Mesenchymal stem cell (in vitro differentiated cells and primary cell): ENCODE data around the gene RDM1.

Experiments
- DNase-seq: peaks from one replicate; pipeline ENCODE4 v3.0.0-alpha.2; 2013
- H2AFZ ChIP-seq: one replicate; pipeline ENCODE4 v1.6.1; 2013; ENCODE audit warnings: low read depth, mild to moderate bottlenecking, control low read depth, inconsistent platforms, low read length, moderate library complexity
- H2AK5ac ChIP-seq: 2 replicates; pipeline ENCODE4 v1.6.1; 2013; ENCODE audit warnings: low read length, moderate library complexity, mild to moderate bottlenecking, inconsistent platforms; ENCODE audit not compliant: severe bottlenecking
- H2BK120ac ChIP-seq: one replicate; pipeline ENCODE4 v1.6.1; 2013; ENCODE audit warnings: low read depth, mild to moderate bottlenecking, inconsistent platforms, low read length, moderate library complexity
- H2BK12ac ChIP-seq, 2 experiments: one replicate each; pipeline ENCODE4 v1.6.1; 2013; ENCODE audit warnings: inconsistent platforms in 2 of 2, low read length in 2 of 2, mild to moderate bottlenecking in 2 of 2, moderate library complexity in 2 of 2, control low read depth in 1 of 2
- H2BK15ac ChIP-seq: one replicate; pipeline ENCODE4 v1.6.1; 2013; ENCODE audit warnings: mild to moderate bottlenecking, low read depth, inconsistent platforms; ENCODE audit not compliant: poor library complexity, severe bottlenecking
- H2BK5ac ChIP-seq: 2 replicates; pipeline ENCODE4 v1.6.1; 2013; ENCODE audit warnings: low read depth, mild to moderate bottlenecking, low read length, control low read depth, inconsistent platforms; ENCODE audit not compliant: poor library complexity, severe bottlenecking
- H3K14ac ChIP-seq, 2 experiments: one replicate each; pipeline ENCODE4 v1.6.1; 2013; ENCODE audit warnings: inconsistent platforms in 2 of 2, low read length in 2 of 2, control low read depth in 1 of 2, mild to moderate bottlenecking in 1 of 2, moderate library complexity in 1 of 2
- H3K18ac ChIP-seq, 2 experiments: one replicate each; pipeline ENCODE4 v1.6.1; 2013; ENCODE audit warnings: inconsistent platforms in 2 of 2, low read length in 2 of 2, control low read depth in 1 of 2, low read depth in 1 of 2, mild to moderate bottlenecking in 1 of 2
- H3K23ac ChIP-seq, 2 experiments: one replicate each; pipeline ENCODE4 v1.6.1; 2013; ENCODE audit warnings: inconsistent platforms in 2 of 2, low read length in 2 of 2, mild to moderate bottlenecking in 2 of 2, moderate library complexity in 2 of 2, control low read depth in 1 of 2
- H3K27ac ChIP-seq: 2 replicates; pipeline ENCODE4 v1.5.1; 2013; ENCODE audit warnings: mild to moderate bottlenecking, moderate library complexity, low read length, control low read depth, inconsistent platforms; ENCODE audit not compliant: poor library complexity, severe bottlenecking
- H3K27me3 ChIP-seq, 2 experiments: 2 replicates each; pipeline versions ENCODE4 v1.6.1 to v1.7.0; 2013; ENCODE audit warnings: low read length in 2 of 2, mild to moderate bottlenecking in 2 of 2, moderate library complexity in 2 of 2, control low read depth in 1 of 2, inconsistent platforms in 1 of 2; ENCODE audit not compliant: control insufficient read depth in 1 of 2, insufficient read depth in 1 of 2
- H3K36me3 ChIP-seq, 2 experiments: 2 replicates each; pipeline versions ENCODE4 v1.6.1 to v1.7.0; 2013; ENCODE audit warnings: low read length in 2 of 2, control low read depth in 1 of 2, inconsistent platforms in 1 of 2, low read depth in 1 of 2, mild to moderate bottlenecking in 1 of 2; ENCODE audit not compliant: insufficient read depth in 2 of 2, control insufficient read depth in 1 of 2
- H3K4ac ChIP-seq, 2 experiments: one replicate each; pipeline ENCODE4 v1.6.1; 2013; ENCODE audit warnings: inconsistent platforms in 2 of 2, low read length in 2 of 2, mild to moderate bottlenecking in 2 of 2, moderate library complexity in 2 of 2, control low read depth in 1 of 2, low read depth in 1 of 2
- H3K4me1 ChIP-seq: 2 replicates; pipeline ENCODE4 v1.6.1; 2013; ENCODE audit warnings: low read depth, low read length, control low read depth; ENCODE audit not compliant: control insufficient read depth, insufficient read depth
- H3K4me2 ChIP-seq: 2 replicates; pipeline ENCODE4 v1.6.1; 2013; ENCODE audit warnings: low read length, mild to moderate bottlenecking, inconsistent platforms; ENCODE audit not compliant: poor library complexity, severe bottlenecking
- H3K4me3 ChIP-seq, 2 experiments: 2 replicates each; pipeline versions ENCODE4 v1.5.1 to v1.7.0; 2013; ENCODE audit warnings: low read length in 2 of 2, mild to moderate bottlenecking in 2 of 2, control low read depth in 1 of 2, low read depth in 1 of 2; ENCODE audit not compliant: insufficient read depth in 1 of 2
- H3K79me1 ChIP-seq: replicated peaks from 2 replicates; pipeline ENCODE4 v1.6.1; 2013; ENCODE audit warnings: mild to moderate bottlenecking, control low read depth, low read length, inconsistent platforms; ENCODE audit not compliant: poor library complexity, severe bottlenecking
- H3K9ac ChIP-seq: 2 replicates; pipeline ENCODE4 v1.7.0; 2013; ENCODE audit warnings: mild to moderate bottlenecking, low read length, moderate library complexity
- H3K9me3 ChIP-seq: 2 replicates; pipeline ENCODE4 v1.7.0; 2013; ENCODE audit warnings: mild to moderate bottlenecking, low read length; ENCODE audit not compliant: control insufficient read depth
- H4K8ac ChIP-seq: one replicate; pipeline ENCODE4 v1.6.1; 2013; ENCODE audit warnings: inconsistent platforms, mild to moderate bottlenecking, low read length, moderate library complexity
- H4K91ac ChIP-seq: one replicate; pipeline ENCODE4 v1.6.1; 2013; ENCODE audit warnings: mild to moderate bottlenecking, low read length, inconsistent platforms
- WGBS: methylation state at CpG from one replicate; pipeline ENCODE4 v1.1.7; 2013; ENCODE audit warnings: mixed read lengths; 5-methylcytosine and 5-hydroxymethylcytosine counted together

Gene RDM1

GRCh38 chr17:35973333-35974260, 43.0 kb upstream of the RDM1 start:
- no peak overlapping the region for H3K4ac ChIP-seq
- H3K23ac ChIP-seq, result no peak overlapping the region
- H3K9me3 ChIP-seq, result no peaks in the 10 kb centered on the region
- H2AFZ ChIP-seq, result no peak overlapping the region
- H3K4me2 ChIP-seq, result no peak overlapping the region
- no peak overlapping the region for H3K4me3 ChIP-seq
- DNase-seq, result peak; percentile 28
- H3K27me3 ChIP-seq, result peaks cover 0 to 19% of the 10 kb centered on the region in 2 experiments
- WGBS, result 36% methylated on average over 10 of the region's 10 CpGs
- no peak overlapping the region for H4K8ac ChIP-seq
- H4K91ac ChIP-seq, result no peak overlapping the region
- no peak overlapping the region for H2BK120ac ChIP-seq
- no peak overlapping the region for H2AK5ac ChIP-seq
- H3K9ac ChIP-seq, result no peak overlapping the region
- no peaks in the 10 kb centered on the region for H3K79me1 ChIP-seq
- no peak overlapping the region for H2BK15ac ChIP-seq
- no peak overlapping the region for H2BK12ac ChIP-seq
- H3K27ac ChIP-seq, result no peak overlapping the region
- H3K18ac ChIP-seq, result peak overlapping the region in 1 of 2 experiments; percentile 43
- H3K14ac ChIP-seq, result no peak overlapping the region
- no peak overlapping the region for H2BK5ac ChIP-seq
- H3K36me3 ChIP-seq, result no peaks in the 10 kb centered on the region
- peaks cover 3% of the 10 kb centered on the region for H3K4me1 ChIP-seq

- no peak overlapping the region for H2AK5ac ChIP-seq
- no peak overlapping the region for H2AFZ ChIP-seq
- H2BK12ac ChIP-seq, result no peak overlapping the region
- H2BK15ac ChIP-seq, result no peak overlapping the region
- H3K27ac ChIP-seq, result no peak overlapping the region
- no peak overlapping the region for H3K4me3 ChIP-seq
- no peak overlapping the region for H4K91ac ChIP-seq
- no peak overlapping the region for H3K9ac ChIP-seq
- H3K27me3 ChIP-seq, result peaks cover 0 to 15% of the 10 kb centered on the region in 2 experiments
- H3K9me3 ChIP-seq, result no peaks in the 10 kb centered on the region
- WGBS, result 71% methylated on average over 4 of the region's 4 CpGs
- H3K4me2 ChIP-seq, result no peak overlapping the region
- H3K18ac ChIP-seq, result no peak overlapping the region
- H3K23ac ChIP-seq, result no peak overlapping the region
- DNase-seq, result no peak
- H2BK5ac ChIP-seq, result no peak overlapping the region
- H3K4me1 ChIP-seq, result peaks cover 3% of the 10 kb centered on the region
- H3K4ac ChIP-seq, result no peak overlapping the region
- no peak overlapping the region for H3K14ac ChIP-seq
- no peak overlapping the region for H4K8ac ChIP-seq
- no peak overlapping the region for H2BK120ac ChIP-seq
- H3K36me3 ChIP-seq, result no peaks in the 10 kb centered on the region
- no peaks in the 10 kb centered on the region for H3K79me1 ChIP-seq
Measured at GRCh38 chr17:35972945-35973332, 42.4 kb upstream of the RDM1 start.

- no peak overlapping the region for H4K91ac ChIP-seq
- no peak overlapping the region for H3K27ac ChIP-seq
- DNase-seq, result no peak
- no peak overlapping the region for H2AFZ ChIP-seq
- peak overlapping the region in 1 of 2 experiments; percentile 59 for H3K23ac ChIP-seq
- no peak overlapping the region for H2AK5ac ChIP-seq
- no peaks in the 10 kb centered on the region for H3K9me3 ChIP-seq
- no peak overlapping the region for H2BK12ac ChIP-seq
- no peak overlapping the region for H3K4me2 ChIP-seq
- no peak overlapping the region for H3K4ac ChIP-seq
- H3K79me1 ChIP-seq, result no peaks in the 10 kb centered on the region
- no peak overlapping the region for H2BK120ac ChIP-seq
- no peak overlapping the region for H3K14ac ChIP-seq
- H4K8ac ChIP-seq, result no peak overlapping the region
- no peak overlapping the region for H3K18ac ChIP-seq
- H2BK15ac ChIP-seq, result no peak overlapping the region
- H3K4me3 ChIP-seq, result no peak overlapping the region
- H3K36me3 ChIP-seq, result no peaks in the 10 kb centered on the region
- H3K27me3 ChIP-seq, result peaks cover 0 to 11% of the 10 kb centered on the region in 2 experiments
- no peak overlapping the region for H2BK5ac ChIP-seq
- H3K4me1 ChIP-seq, result peaks cover 3% of the 10 kb centered on the region
- 79% methylated on average over 6 of the region's 6 CpGs for WGBS
- H3K9ac ChIP-seq, result no peak overlapping the region
Measured at GRCh38 chr17:35972535-35972934, 42.0 kb upstream of the RDM1 start.

- H2BK12ac ChIP-seq, result no peak overlapping the region
- H3K4me2 ChIP-seq, result no peak overlapping the region
- H3K36me3 ChIP-seq, result no peaks in the 10 kb centered on the region
- H3K27ac ChIP-seq, result no peak overlapping the region
- no peak overlapping the region for H4K8ac ChIP-seq
- no peaks in the 10 kb centered on the region for H3K79me1 ChIP-seq
- H3K23ac ChIP-seq, result no peak overlapping the region
- H2BK15ac ChIP-seq, result no peak overlapping the region
- DNase-seq, result no peak
- H3K4me3 ChIP-seq, result no peak overlapping the region
- WGBS, result no CpG with 5 or more reads among the region's 1 CpG
- H3K14ac ChIP-seq, result no peak overlapping the region
- H4K91ac ChIP-seq, result no peak overlapping the region
- H2BK120ac ChIP-seq, result no peak overlapping the region
- H3K18ac ChIP-seq, result no peak overlapping the region
- no peak overlapping the region for H2BK5ac ChIP-seq
- H3K9me3 ChIP-seq, result no peaks in the 10 kb centered on the region
- H2AFZ ChIP-seq, result no peak overlapping the region
- no peak overlapping the region for H3K9ac ChIP-seq
- H2AK5ac ChIP-seq, result no peak overlapping the region
- H3K27me3 ChIP-seq, result peaks cover 0 to 11% of the 10 kb centered on the region in 2 experiments
- no peak overlapping the region for H3K4ac ChIP-seq
- peaks cover 3% of the 10 kb centered on the region for H3K4me1 ChIP-seq
Measured at GRCh38 chr17:35972066-35972465, 41.5 kb upstream of the RDM1 start.
